ENCODE measurements around the gene STEAP3.

Gene STEAP3

GRCh38 chr2:119225105-119225865 lies 1.7 kb downstream of the STEAP3 start:
- peak overlapping the region; percentile 23 for H3K4me3 ChIP-seq (ENCODE audit: low read depth, low read length)
- POLR2A ChIA-PET, result interaction anchor here (0.7 to 0.8 kb wide), 2 partner anchors 15 to 27 kb away, joined by 3 read pairs; no protein-coding TSS in a partner anchor
- CTCF ChIA-PET, result interaction anchor here (0.8 to 4.5 kb wide), 7 partner anchors 9 to 66 kb away, joined by 3 to 26 read pairs (median 6); no protein-coding TSS in a partner anchor
- no peak for DNase-seq (ENCODE audit: low read depth, low spot score)
- no peak for TF ChIP-seq CTCF (IDR thresholded peaks at IDR 0.05; ENCODE audit: insufficient read depth, low read length, missing control alignments)

- H3K4me3 ChIP-seq (ENCODE audit: low read depth, low read length), result no peak overlapping the region
- no peak for TF ChIP-seq CTCF (IDR thresholded peaks at IDR 0.05; ENCODE audit: insufficient read depth, low read length, missing control alignments)
- POLR2A ChIA-PET, result interaction anchor here (0.8 kb wide), 1 partner anchor 28 kb away, joined by 3 read pairs; no protein-coding TSS in a partner anchor
- no peak for DNase-seq (ENCODE audit: low read depth, low spot score)
- CTCF ChIA-PET, result interaction anchor here (0.9 to 4.5 kb wide), 5 partner anchors 10 to 64 kb away, joined by 3 to 26 read pairs (median 7); no protein-coding TSS in a partner anchor
These were observed 2.3 kb downstream of the STEAP3 start for GRCh38 chr2:119225926-119226325.

GRCh38 chr2:119227346-119227745 lies 3.7 kb downstream of the STEAP3 start:
- H3K4me3 ChIP-seq (ENCODE audit: low read depth, low read length), result no peak overlapping the region
- ChIA-PET CTCF (interaction anchor here (1.3 to 4.5 kb wide), 2 partner anchors 10 to 38 kb away, joined by 4 to 26 read pairs; no protein-coding TSS in a partner anchor), POLR2A (no interaction called here)
- DNase-seq (ENCODE audit: low read depth, low spot score), result no peak
- TF ChIP-seq CTCF (IDR thresholded peaks at IDR 0.05; ENCODE audit: insufficient read depth, low read length, missing control alignments), result no peak

- DNase-seq (ENCODE audit: low read depth, low spot score), result no peak
- H3K4me3 ChIP-seq (ENCODE audit: low read depth, low read length), result no peak overlapping the region
- no peak for TF ChIP-seq CTCF (IDR thresholded peaks at IDR 0.05; ENCODE audit: insufficient read depth, low read length, missing control alignments)
- ChIA-PET CTCF (interaction anchor here (0.9 to 4.5 kb wide), 5 partner anchors 9 to 38 kb away, joined by 3 to 26 read pairs (median 5); no protein-coding TSS in a partner anchor), POLR2A (no interaction called here)
These were observed 4.5 kb downstream of the STEAP3 start for GRCh38 chr2:119228136-119228535.

- DNase-seq (ENCODE audit: low read depth, low spot score), result no peak
- ChIA-PET POLR2A (interaction anchor here (0.7 kb wide), 1 partner anchor 31 kb away, joined by 4 read pairs; no protein-coding TSS in a partner anchor), CTCF (interaction anchor here (0.9 to 1.6 kb wide), 3 partner anchors 10 to 37 kb away, joined by 3 to 5 read pairs (median 5); no protein-coding TSS in a partner anchor)
- no peak overlapping the region for H3K4me3 ChIP-seq (ENCODE audit: low read depth, low read length)
- no peak for TF ChIP-seq CTCF (IDR thresholded peaks at IDR 0.05; ENCODE audit: insufficient read depth, low read length, missing control alignments)
These were observed 5.3 kb downstream of the STEAP3 start for GRCh38 chr2:119228964-119229363.

- ChIA-PET POLR2A (interaction anchor here (0.7 kb wide), 1 partner anchor 30 kb away, joined by 4 read pairs; no protein-coding TSS in a partner anchor), CTCF (interaction anchor here (1.3 to 2.7 kb wide), 4 partner anchors 10 to 61 kb away, joined by 4 to 10 read pairs (median 5); no protein-coding TSS in a partner anchor)
- TF ChIP-seq CTCF (IDR thresholded peaks at IDR 0.05; ENCODE audit: insufficient read depth, low read length, missing control alignments), result no peak
- DNase-seq (ENCODE audit: low read depth, low spot score), result no peak
- no peak overlapping the region for H3K4me3 ChIP-seq (ENCODE audit: low read depth, low read length)
These were observed 6.1 kb downstream of the STEAP3 start for GRCh38 chr2:119229716-119230115.

All from AG04449 (cell line).